Stimulated activated CD4-positive, alpha-beta T cell treated with anti-CD3 and anti-CD28 coated beads, Interleukin-2, amount 100 ng/mL, for 4 hours (primary cell): Measurements from ENCODE around the gene TEK.
"Not testable (repeated sequence)": the region's sequence is repeated elsewhere in the genome, so short reads cannot be mapped to it uniquely, and the experiment has no call there.

Experiments
- DNase-seq: peaks from one replicate; pipeline ENCODE4 v3.0.0-alpha.2; 2020; ENCODE audit warnings: low read depth

Gene TEK

GRCh38 chr9:27227192-27227591, 118.2 kb downstream of the TEK start:
- DNase-seq = no peak

GRCh38 chr9:27239648-27240047, 130.6 kb downstream of the TEK start:
- DNase-seq = not testable (repeated sequence)

GRCh38 chr9:27247756-27248155, 138.7 kb downstream of the TEK start:
- DNase-seq = no peak

- DNase-seq = no peak
These were observed 139.7 kb downstream of the TEK start for GRCh38 chr9:27248702-27249101.

- no peak for DNase-seq
These were observed 149.6 kb downstream of the TEK start for GRCh38 chr9:27258662-27259061.

- no peak for DNase-seq
These were observed 151.9 kb downstream of the TEK start for GRCh38 chr9:27260789-27261516.

GRCh38 chr9:27261517-27262211, 152.6 kb downstream of the TEK start:
- DNase-seq = no peak

GRCh38 chr9:27272103-27272502, 163.1 kb downstream of the TEK start:
- DNase-seq = no peak

GRCh38 chr9:27273186-27273585, 164.2 kb downstream of the TEK start:
- DNase-seq = no peak

GRCh38 chr9:27276193-27277030, 167.4 kb downstream of the TEK start:
- no peak for DNase-seq

- DNase-seq = no peak
These were observed 169.3 kb downstream of the TEK start for GRCh38 chr9:27278374-27278773.

GRCh38 chr9:27279611-27280010, 170.6 kb downstream of the TEK start:
- DNase-seq = no peak
